Measurements from ENCODE around the gene RAD51B. TPM values are rescaled to one million over a fixed set of nuclear protein-coding genes. Genes with fewer than 3 reads are reported as not detected.

The RAD51B gene
- total and polyA plus RNA-seq, 9 of the 15 experiments (the other 6 are each of a cell fraction or from before 2014, with no cell fraction given): 8.5 to 17.3 (median 11.3) TPM

DNA sequence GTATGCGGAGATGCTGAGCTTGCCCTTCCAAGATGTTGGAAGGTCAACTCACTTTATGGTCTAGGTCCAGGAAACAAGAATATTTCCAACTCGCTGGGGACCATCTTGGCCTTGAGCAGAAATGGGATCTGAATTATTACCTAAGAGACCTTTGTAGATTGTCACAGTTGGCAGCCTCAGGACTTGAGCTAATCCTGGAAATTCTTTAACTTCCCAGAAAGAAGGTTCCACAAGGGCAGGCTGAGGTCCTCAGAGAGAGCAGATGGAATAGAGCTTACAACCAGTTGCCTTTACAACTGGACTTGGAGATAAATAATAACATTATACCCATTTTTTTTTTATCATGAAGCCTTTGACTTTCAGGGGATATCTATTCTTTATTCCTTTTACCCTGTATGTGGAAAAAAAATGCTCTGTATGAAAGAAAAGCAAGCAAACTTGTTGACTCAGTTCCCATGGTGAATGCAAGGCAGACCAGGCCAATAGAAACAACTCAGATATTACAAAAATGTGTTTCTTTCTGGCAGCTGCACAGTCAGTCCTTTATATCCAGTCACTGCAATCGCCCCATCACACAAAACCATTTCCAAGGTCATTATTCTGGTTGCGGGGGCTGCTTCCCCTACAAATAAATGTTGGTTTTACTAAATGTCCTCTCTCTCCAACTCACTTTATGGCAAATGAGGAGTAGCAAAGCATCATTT, 571.9 kb downstream of the RAD51B start (continued):
- TF ChIP-seq ETV6 (IDR thresholded peaks at IDR 0.05; ENCODE audit: borderline replicate concordance in 1 of 2, low read depth in 2 of 2, low read length in 1 of 2) (no peak), ETV6 (CRISPR knock-in tag; IDR thresholded peaks at IDR 0.05; ENCODE audit: borderline replicate concordance) (no peak), BDP1 (IDR thresholded peaks at IDR 0.05; ENCODE audit: insufficient read depth, insufficient read length) (no peak), RBM25 (IDR thresholded peaks at IDR 0.05; ENCODE audit: low read depth, low read length, severe bottlenecking) (no peak), ZNF175 (CRISPR knock-in tag; IDR thresholded peaks at IDR 0.05; ENCODE audit: low read depth) (no peak), ZNF561 (CRISPR knock-in tag; conservative IDR thresholded peaks at IDR 0.05) (no peak), MYBL2 (IDR thresholded peaks at IDR 0.05; ENCODE audit: low read depth) (no peak), MYBL2 (CRISPR knock-in tag; IDR thresholded peaks at IDR 0.05; ENCODE audit: borderline replicate concordance) (no peak)

- H3K4me2 ChIP-seq (ENCODE audit: insufficient read depth, low read length): no peak overlapping the region
- CTCF ChIA-PET (ENCODE audit: low intra/inter-chr PET ratio): no interaction called here
- no peak overlapping the region for H3K27ac ChIP-seq (ENCODE audit: extremely low read depth, low read depth, low read length)
- no peaks in the 10 kb centered on the region for H4K20me1 ChIP-seq (replicated peaks; ENCODE audit: control insufficient read depth, insufficient read depth, low read length)
- ATAC-seq: no peak
- H3K9me3 ChIP-seq (replicated peaks; ENCODE audit: control insufficient read depth, insufficient read depth, low read depth, low read length): no peaks in the 10 kb centered on the region
- H3K36me3 ChIP-seq (ENCODE audit: control insufficient read depth, insufficient read depth, low read length): no peaks in the 10 kb centered on the region
- H3K9me1 ChIP-seq (ENCODE audit: control insufficient read depth, insufficient read depth, low read length): no peaks in the 10 kb centered on the region
- no TSS peak for BruUV-seq (replicated peaks)
- no peak overlapping the region for H3K4me3 ChIP-seq
- peaks cover 0 to 6% of the 10 kb centered on the region in 2 experiments; a peak in 3 of 5 replicates for H3K4me1 ChIP-seq (replicated peaks in 1 of 2; ENCODE audit: control insufficient read depth in 2 of 2, insufficient read depth in 2 of 2, low read length in 2 of 2)
- no peaks in the 10 kb centered on the region for H3K79me2 ChIP-seq (ENCODE audit: control insufficient read depth, insufficient read depth, low read length)
- no peaks in the 10 kb centered on the region for H3K27me3 ChIP-seq (ENCODE audit: control insufficient read depth in 2 of 2, insufficient read depth in 2 of 2, low read length in 2 of 2)
- DNase-seq (ENCODE audit: extremely low read depth in 1 of 4, low spot score in 3 of 4): no peak
- no peak overlapping the region for H3K9ac ChIP-seq (ENCODE audit: insufficient read depth in 1 of 2, low read depth in 2 of 2, low read length in 2 of 2)
- H2AFZ ChIP-seq (ENCODE audit: low read depth, low read length): no peak overlapping the region
- intact Hi-C loops (cut with micrococcal nuclease): no loop called here
- WGBS (ENCODE audit: insufficient coverage, low coverage, missing lambda C conversion rate): 16% methylated on average over 7 of the region's 7 CpGs
- in situ Hi-C loops (cut with MboI): no loop called here
- POLR2A ChIA-PET: interaction anchor here (0.7 to 1.3 kb wide), 3 partner anchors 13 to 103 kb away, joined by 3 to 4 read pairs (median 3); no protein-coding TSS in a partner anchor
- FAIRE-seq: no peak
- TF ChIP-seq HNRNPK (IDR thresholded peaks at IDR 0.05; ENCODE audit: low read depth, low read length, poor library complexity, severe bottlenecking) (no peak), CREB1 (IDR thresholded peaks at IDR 0.05) (no peak), CREB1 (CRISPR knock-in tag; IDR thresholded peaks at IDR 0.05) (no peak), PHF21A (IDR thresholded peaks at IDR 0.05; ENCODE audit: borderline replicate concordance, low read depth) (no peak), TCF7 (IDR thresholded peaks at IDR 0.05; ENCODE audit: borderline replicate concordance) (no peak), MAFG (tag; conservative IDR thresholded peaks at IDR 0.05) (peak; percentile 70), SMARCB1 (IDR thresholded peaks at IDR 0.05; ENCODE audit: insufficient read length, low read depth) (no peak), EWSR1 (IDR thresholded peaks at IDR 0.05; ENCODE audit: borderline replicate concordance, low read depth, partially characterized antibody) (no peak), KLF16 (IDR thresholded peaks at IDR 0.05) (no peak), VEZF1 (CRISPR knock-in tag; IDR thresholded peaks at IDR 0.05) (no peak), ZNF253 (CRISPR knock-in tag; conservative IDR thresholded peaks at IDR 0.05) (no peak), KAT7 (CRISPR knock-in tag; IDR thresholded peaks at IDR 0.05; ENCODE audit: borderline replicate concordance) (no peak), U2AF1 (optimal IDR thresholded peaks at IDR 0.05; ENCODE audit: low read depth, low read length) (no peak)
These were observed 573.0 kb downstream of the RAD51B start for GRCh38 chr14:68392393-68393141.

Data from K562 (cell line).